ENCODE data around the gene LMTK2.

DNA sequence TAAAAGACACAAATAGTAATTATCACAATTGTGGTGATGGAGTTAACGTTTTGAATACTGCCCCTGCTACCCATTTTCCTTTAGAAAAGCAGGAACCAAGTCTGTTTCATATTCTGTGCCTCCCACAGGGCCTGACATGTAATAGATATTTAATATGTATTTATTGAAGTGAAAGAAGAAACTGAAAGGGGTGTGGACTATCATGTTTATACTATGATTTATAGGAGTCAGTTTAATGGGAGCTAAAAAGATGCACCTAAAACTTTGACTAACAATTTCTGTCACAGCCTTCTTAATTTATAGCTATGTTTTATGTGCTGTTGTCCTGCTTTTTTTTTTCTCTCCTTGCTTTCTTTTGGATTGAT, 80.5 kb downstream of the LMTK2 start:
- no peak for TF ChIP-seq YY1 (IDR thresholded peaks at IDR 0.05; ENCODE audit: insufficient read depth, insufficient read length)
- no peak for TF ChIP-seq ZNF274 (IDR thresholded peaks at IDR 0.05; ENCODE audit: low read depth, low read length)
